ENCODE measurements around the gene SNX30. TPM values are rescaled to one million over a fixed set of nuclear protein-coding genes. Genes with fewer than 3 reads are reported as not detected.
A peak's percentile ranks its signal among the peaks of the same experiment; 100 is the strongest.

Gene SNX30
- total and polyA plus RNA-seq, 12 donors = 0.88 to 7.2 (median 3.8) TPM

DNA sequence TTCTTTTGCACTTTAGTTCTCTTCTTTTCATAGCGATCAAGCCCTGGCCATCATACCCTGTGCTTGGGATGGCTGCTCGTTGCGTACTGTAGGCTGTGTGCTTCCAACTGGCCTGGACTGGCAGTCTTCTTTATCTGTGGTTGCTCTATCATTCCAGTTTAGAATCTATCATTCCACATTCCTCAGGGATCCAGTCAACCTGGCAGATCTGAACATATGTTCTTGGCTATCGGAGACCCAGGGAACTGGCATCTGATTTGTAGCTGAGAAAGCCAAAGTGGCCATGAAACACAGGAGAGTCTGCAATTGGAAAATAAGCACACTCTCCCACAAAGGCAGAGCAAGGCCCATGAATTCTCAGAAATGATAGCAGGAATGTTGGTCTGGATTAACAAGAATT lies 162.8 kb downstream of the SNX30 start:
- Histone ChIP-seq H3K27me3 (no peaks in the 10 kb centered on the region), H3K4me3 (no peak overlapping the region), H3K9me3 (no peaks in the 10 kb centered on the region), H3K27ac (no peak overlapping the region), H3K36me3 (no peaks in the 10 kb centered on the region), H3K4me1 (peaks cover 0 to 13% (median 0%) of the 10 kb centered on the region in 9 donors)
- ATAC-seq (no peak), DNase-seq (no peak)
- TF ChIP-seq, protein P1, sequence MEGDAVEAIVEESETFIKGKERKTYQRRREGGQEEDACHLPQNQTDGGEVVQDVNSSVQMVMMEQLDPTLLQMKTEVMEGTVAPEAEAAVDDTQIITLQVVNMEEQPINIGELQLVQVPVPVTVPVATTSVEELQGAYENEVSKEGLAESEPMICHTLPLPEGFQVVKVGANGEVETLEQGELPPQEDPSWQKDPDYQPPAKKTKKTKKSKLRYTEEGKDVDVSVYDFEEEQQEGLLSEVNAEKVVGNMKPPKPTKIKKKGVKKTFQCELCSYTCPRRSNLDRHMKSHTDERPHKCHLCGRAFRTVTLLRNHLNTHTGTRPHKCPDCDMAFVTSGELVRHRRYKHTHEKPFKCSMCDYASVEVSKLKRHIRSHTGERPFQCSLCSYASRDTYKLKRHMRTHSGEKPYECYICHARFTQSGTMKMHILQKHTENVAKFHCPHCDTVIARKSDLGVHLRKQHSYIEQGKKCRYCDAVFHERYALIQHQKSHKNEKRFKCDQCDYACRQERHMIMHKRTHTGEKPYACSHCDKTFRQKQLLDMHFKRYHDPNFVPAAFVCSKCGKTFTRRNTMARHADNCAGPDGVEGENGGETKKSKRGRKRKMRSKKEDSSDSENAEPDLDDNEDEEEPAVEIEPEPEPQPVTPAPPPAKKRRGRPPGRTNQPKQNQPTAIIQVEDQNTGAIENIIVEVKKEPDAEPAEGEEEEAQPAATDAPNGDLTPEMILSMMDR (IDR thresholded peaks at IDR 0.05) = no peak
- intact Hi-C loops (cut with DNase I) = no loop called here
- WGBS, 2 donors = 81 to 92% methylated on average over 4 of the region's 4 CpGs

DNA sequence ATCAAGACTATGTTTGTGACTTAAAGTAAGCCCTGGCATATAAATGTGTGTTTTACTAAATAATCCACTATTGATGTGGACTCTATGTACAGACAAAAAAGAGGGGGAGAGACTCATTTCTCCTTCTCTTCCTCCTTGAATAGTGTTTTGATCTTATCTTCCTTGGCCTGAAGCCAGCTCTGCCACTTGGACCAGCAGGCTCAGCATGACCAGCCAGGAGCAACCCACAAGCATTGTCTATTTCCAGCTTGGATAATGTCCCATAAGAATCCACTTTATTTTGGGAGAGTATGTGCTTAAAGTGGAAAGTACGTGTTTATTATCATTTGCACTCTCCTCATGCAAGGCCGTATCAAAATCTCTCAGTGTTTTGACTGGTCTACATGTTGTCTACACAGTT lies 164.0 kb downstream of the SNX30 start:
- Histone ChIP-seq H3K36me3 (no peaks in the 10 kb centered on the region), H3K27ac (no peak overlapping the region), H3K4me1 (peaks cover 0 to 13% (median 0%) of the 10 kb centered on the region in 9 donors), H3K27me3 (no peaks in the 10 kb centered on the region), H3K4me3 (no peak overlapping the region), H3K9me3 (no peaks in the 10 kb centered on the region)
- intact Hi-C loops (cut with DNase I) = no loop called here
- ATAC-seq (peak in 1 of 8 donors; percentile 19), DNase-seq (no peak)
- 19 to 22% methylated on average over 2 of the region's 2 CpGs for WGBS, 2 donors
- TF ChIP-seq, protein P1 (IDR thresholded peaks at IDR 0.05) = no peak

DNA sequence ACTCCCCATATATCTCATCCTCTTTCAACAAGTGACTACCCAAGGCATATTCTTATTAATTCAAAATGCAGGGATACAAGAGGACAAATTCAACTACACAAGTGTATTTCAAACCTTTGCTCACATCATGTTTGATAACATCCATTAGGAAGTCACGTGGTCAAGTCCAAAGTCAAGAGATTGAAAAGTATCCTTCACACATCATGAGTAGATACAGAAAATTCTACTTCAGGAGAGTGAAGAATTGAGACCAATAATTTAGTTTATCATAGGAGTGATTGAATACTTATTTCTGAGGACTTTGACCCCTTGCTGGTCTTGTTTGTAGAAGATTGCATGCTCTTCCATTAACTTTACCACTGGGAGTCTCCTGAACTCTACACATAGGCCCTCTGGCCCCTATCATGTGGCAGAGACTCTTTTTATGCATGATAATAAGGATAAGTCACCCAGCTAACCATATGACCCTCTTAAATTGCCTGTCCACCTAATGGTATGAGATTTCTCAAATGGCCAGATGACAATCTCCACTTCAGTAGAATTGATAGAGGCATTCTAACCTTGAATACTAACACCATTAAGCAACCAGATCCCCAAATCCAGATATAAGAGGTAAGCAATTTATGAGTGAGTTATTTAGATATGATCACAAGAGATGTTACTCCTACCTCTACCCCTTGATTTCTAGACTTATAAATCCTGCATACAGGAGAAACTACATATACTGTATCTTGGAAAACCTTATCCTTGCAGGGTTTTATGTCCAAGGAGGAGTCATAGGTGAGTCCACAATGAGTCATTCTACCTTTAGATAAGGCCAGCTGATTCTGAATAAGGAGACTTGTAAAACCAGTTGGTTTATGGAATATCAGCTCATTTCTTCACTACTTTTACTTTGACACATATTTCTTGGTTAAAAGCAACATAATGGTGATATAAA lies 166.8 kb downstream of the SNX30 start:
- WGBS, 2 donors = 56 to 73% methylated on average over 1 of the region's 1 CpG
- intact Hi-C loops (cut with DNase I) = no loop called here
- no peaks in the 10 kb centered on the region for H3K9me3 ChIP-seq
- no peaks in the 10 kb centered on the region for H3K36me3 ChIP-seq
- TF ChIP-seq, protein P1 (IDR thresholded peaks at IDR 0.05) = no peak
- no peak overlapping the region for H3K27ac ChIP-seq
- peaks cover 0 to 13% (median 0%) of the 10 kb centered on the region in 9 donors for H3K4me1 ChIP-seq
- DNase-seq (no peak), ATAC-seq (no peak)
- H3K27me3 ChIP-seq = no peaks in the 10 kb centered on the region
- no peak overlapping the region for H3K4me3 ChIP-seq

DNA sequence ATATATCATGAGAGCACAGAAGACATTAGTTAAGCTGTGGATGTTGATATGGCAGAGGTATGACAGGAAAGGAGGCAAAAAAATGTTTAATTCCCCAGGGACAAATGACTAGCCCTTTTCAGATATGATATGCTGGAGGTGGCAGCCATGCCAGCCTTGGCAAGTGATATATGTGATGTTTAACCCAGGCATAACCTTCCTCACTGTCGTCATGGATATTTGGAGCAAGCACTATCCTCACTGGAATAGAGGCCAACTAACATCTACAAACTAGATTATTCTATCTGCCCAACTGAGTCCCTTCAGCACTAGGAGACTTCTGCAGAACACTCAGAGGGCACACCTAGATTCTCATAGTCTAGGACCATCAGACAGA lies 167.4 kb downstream of the SNX30 start:
- no peaks in the 10 kb centered on the region for H3K9me3 ChIP-seq
- H3K27ac ChIP-seq = no peak overlapping the region
- no peaks in the 10 kb centered on the region for H3K27me3 ChIP-seq
- H3K4me1 ChIP-seq = peaks cover 0 to 13% (median 0%) of the 10 kb centered on the region in 9 donors
- H3K36me3 ChIP-seq = no peaks in the 10 kb centered on the region
- TF ChIP-seq, protein P1 (IDR thresholded peaks at IDR 0.05) = no peak
- DNase-seq (no peak), ATAC-seq (no peak)
- intact Hi-C loops (cut with DNase I) = no loop called here
- no peak overlapping the region for H3K4me3 ChIP-seq
- 61 to 67% methylated on average over 1 of the region's 1 CpG for WGBS, 2 donors

Measured in heart right ventricle (tissue), 16 donors.